HFF-Myc (cell line): ENCODE data around the gene NCKAP5.

Source experiments
- DNase-seq: peaks from one replicate; pipeline ENCODE4 v3.0.0-alpha.2; 2011; ENCODE audit warnings: low read depth; ENCODE audit errors: extremely low read depth
- H3K4me3 ChIP-seq: replicated peaks from 2 replicates; pipeline ENCODE4 v1.5.1; 2011; ENCODE audit warnings: low read depth, mild to moderate bottlenecking, control low read depth, low read length
- TF ChIP-seq, protein P1 (sequence below): IDR thresholded peaks from 2 replicates; pipeline ENCODE4 v1.5.1; 2012; ENCODE audit warnings: mild to moderate bottlenecking, low read depth, low read length, control low read depth; ENCODE audit errors: missing control alignments

Gene NCKAP5

GRCh38 chr2:132955871-132956615 lies 612.2 kb downstream of the NCKAP5 start:
- TF ChIP-seq, protein P1, sequence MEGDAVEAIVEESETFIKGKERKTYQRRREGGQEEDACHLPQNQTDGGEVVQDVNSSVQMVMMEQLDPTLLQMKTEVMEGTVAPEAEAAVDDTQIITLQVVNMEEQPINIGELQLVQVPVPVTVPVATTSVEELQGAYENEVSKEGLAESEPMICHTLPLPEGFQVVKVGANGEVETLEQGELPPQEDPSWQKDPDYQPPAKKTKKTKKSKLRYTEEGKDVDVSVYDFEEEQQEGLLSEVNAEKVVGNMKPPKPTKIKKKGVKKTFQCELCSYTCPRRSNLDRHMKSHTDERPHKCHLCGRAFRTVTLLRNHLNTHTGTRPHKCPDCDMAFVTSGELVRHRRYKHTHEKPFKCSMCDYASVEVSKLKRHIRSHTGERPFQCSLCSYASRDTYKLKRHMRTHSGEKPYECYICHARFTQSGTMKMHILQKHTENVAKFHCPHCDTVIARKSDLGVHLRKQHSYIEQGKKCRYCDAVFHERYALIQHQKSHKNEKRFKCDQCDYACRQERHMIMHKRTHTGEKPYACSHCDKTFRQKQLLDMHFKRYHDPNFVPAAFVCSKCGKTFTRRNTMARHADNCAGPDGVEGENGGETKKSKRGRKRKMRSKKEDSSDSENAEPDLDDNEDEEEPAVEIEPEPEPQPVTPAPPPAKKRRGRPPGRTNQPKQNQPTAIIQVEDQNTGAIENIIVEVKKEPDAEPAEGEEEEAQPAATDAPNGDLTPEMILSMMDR, result no peak
- DNase-seq, result no peak
- H3K4me3 ChIP-seq, result no peak overlapping the region

DNA sequence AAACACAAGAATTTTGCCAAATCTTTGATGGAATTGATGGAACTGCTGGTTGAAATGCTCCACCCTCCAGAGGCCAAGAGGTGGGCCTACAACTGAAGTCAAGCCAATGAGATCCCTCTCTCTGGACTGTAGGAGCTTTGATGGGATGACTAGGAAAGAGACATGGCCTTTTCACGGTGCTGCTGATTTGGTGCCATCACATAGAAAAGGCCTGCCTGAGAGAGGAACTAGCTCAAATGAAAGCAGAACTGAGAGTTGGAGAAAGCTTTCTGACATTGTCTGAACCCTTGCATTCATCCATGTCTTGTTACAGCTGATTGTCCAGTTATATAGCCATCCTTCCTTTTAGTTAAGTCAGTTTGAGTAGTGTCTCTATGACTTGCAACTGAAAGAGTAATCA lies 614.5 kb downstream of the NCKAP5 start:
- no peak for DNase-seq
- no peak overlapping the region for H3K4me3 ChIP-seq
- TF ChIP-seq, protein P1, result no peak

- no peak overlapping the region for H3K4me3 ChIP-seq
- DNase-seq, result no peak
- TF ChIP-seq, protein P1, result no peak
Observed at GRCh38 chr2:132951008-132951714, 617.1 kb downstream of the NCKAP5 start.

DNA sequence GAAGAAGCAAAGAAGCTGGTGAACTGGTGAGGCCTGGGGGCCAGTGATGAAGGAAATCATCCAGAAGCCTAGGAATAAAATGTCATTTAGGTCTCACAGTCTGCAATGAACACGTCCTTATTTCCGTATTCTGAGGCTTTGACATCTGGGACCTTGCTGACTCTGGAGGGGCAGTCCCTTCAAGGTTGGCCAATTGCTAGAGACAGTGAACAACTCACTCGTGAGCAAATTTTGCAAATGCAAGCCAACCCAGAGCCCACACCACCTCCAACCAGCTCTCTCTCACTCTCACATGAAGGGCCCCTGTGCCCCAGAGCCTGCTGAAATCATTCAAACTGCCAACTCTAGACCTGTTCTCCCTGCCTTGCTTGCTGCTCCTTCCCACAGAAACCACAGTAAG lies 619.2 kb downstream of the NCKAP5 start:
- H3K4me3 ChIP-seq, result no peak overlapping the region

GRCh38 chr2:132948211-132948610 lies 620.1 kb downstream of the NCKAP5 start:
- no peak overlapping the region for H3K4me3 ChIP-seq
- TF ChIP-seq, protein P1, result no peak
- no peak for DNase-seq

More for the DNA sequence above, 619.2 kb downstream of the NCKAP5 start:
- DNase-seq, result no peak
- TF ChIP-seq, protein P1, result no peak

DNA sequence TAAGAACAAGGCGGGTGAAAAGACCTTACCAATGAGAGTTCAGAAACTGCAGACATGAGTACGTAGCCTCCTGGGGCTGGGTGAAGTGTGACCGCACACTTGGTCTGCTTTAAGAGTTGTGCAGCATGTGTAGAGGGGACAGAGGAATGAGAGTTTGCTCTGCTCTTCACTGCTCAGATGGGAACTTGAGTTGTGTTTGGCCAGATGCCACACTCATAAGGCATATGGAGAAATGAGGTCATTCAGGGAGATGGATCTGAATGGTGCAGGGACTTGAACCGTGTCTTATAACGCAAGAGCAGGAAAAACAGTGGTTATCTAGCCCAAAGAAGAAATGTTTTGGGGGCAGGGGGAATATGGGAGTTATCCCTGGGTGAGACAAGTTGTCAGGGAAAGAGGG lies 624.4 kb downstream of the NCKAP5 start:
- no peak for DNase-seq
- H3K4me3 ChIP-seq, result no peak overlapping the region
- TF ChIP-seq, protein P1, result no peak
